Lung (tissue), 12 donors: ENCODE data around the gene ACOT13. TPM values are rescaled to one million over a fixed set of nuclear protein-coding genes. Genes with fewer than 3 reads are reported as not detected.
"Not testable (repeated sequence)": the region's sequence is repeated elsewhere in the genome, so short reads cannot be mapped to it uniquely, and the experiment has no call there.

Experiments
- ATAC-seq: fragments of 200-7000 bp; cut with Tn5 transposase; one replicate; pipeline ENCODE4 v1.9.1; 2020; ENCODE audit warnings: moderate number of reproducible peaks; ENCODE audit not compliant: insufficient read depth, low FRiP score
- DNase-seq, 3 donors: peaks; one replicate each; pipeline ENCODE4 v3.0.0-alpha.2; 2013 to 2017
- H3K27ac ChIP-seq, 2 donors: one replicate each; pipeline ENCODE4 v1.5.1; 2013; ENCODE audit warnings: mild to moderate bottlenecking in 2 of 2, moderate library complexity in 2 of 2, control low read depth in 1 of 2, inconsistent platforms in 1 of 2, low read depth in 1 of 2, low read length in 1 of 2
- H3K27me3 ChIP-seq, 3 donors: one replicate each; pipeline ENCODE4 v1.5.1; 2013; ENCODE audit warnings: low read length in 2 of 3; ENCODE audit not compliant: control insufficient read depth in 3 of 3, insufficient read depth in 3 of 3
- H3K36me3 ChIP-seq, 4 donors: one replicate each; pipeline ENCODE4 v1.5.1; 2013; ENCODE audit warnings: low read length in 4 of 4, mild to moderate bottlenecking in 1 of 4, moderate library complexity in 1 of 4; ENCODE audit not compliant: control insufficient read depth in 4 of 4, insufficient read depth in 4 of 4
- H3K4me1 ChIP-seq, 5 donors: one replicate each; pipeline ENCODE4 v1.5.1; 2013; ENCODE audit warnings: low read length in 5 of 5, mild to moderate bottlenecking in 2 of 5, moderate library complexity in 1 of 5; ENCODE audit not compliant: control insufficient read depth in 5 of 5, insufficient read depth in 5 of 5
- H3K4me3 ChIP-seq: one replicate; pipeline ENCODE4 v1.5.1; 2013; ENCODE audit warnings: mild to moderate bottlenecking, control low read depth, moderate library complexity
- H3K9ac ChIP-seq, 2 donors: one replicate each; pipeline ENCODE4 v1.5.1; 2013; ENCODE audit warnings: low read length in 2 of 2, control low read depth in 1 of 2; ENCODE audit not compliant: insufficient read depth in 1 of 2
- H3K9me3 ChIP-seq, 4 donors: one replicate each; pipeline ENCODE4 v1.5.1; 2013; ENCODE audit warnings: low read length in 3 of 4, mild to moderate bottlenecking in 1 of 4, moderate library complexity in 1 of 4; ENCODE audit not compliant: control insufficient read depth in 4 of 4, insufficient read depth in 3 of 4
- CTCF ChIP-seq: IDR thresholded peaks from 2 replicates; pipeline ENCODE4 v1.5.1; 2012; ENCODE audit warnings: mild to moderate bottlenecking; ENCODE audit errors: control extremely low read depth, extremely low read depth
- WGBS, 2 donors: extraction: QIAGEN DNeasy Blood & Tissue Kit; methylation state at CpG; one replicate each; pipeline ENCODE4 v1.1.7; 2013; 5-methylcytosine and 5-hydroxymethylcytosine counted together
- polyA plus RNA-seq, 2 donors: library from polyadenylated mRNA; stranded (reverse); fragments of 200-250 nt; gene quantifications; one replicate each; pipeline ENCODE4 v1.2.1, GENCODE V29; 2013
- total RNA-seq, 2 donors: library from RNA; depleted of rRNA in 1 of 2; stranded (reverse); fragments of >200 nt in 1 of 2; gene quantifications; one replicate each; pipeline ENCODE4 v1.2.1, GENCODE V29; 2014 to 2021
- donor health status: control.
- donor health status: control.
- donor health status: Bipolar disorder and iron deficiency.
- donor health status: healthy.
- donor health status: DM: yes; HTN: yes; CAD: no.

ACOT13 gene
- total and polyA plus RNA-seq, 4 donors = 4.7 to 59.3 (median 14.3) TPM

- Histone ChIP-seq H3K27me3 (no peaks in the 10 kb centered on the region), H3K9me3 (no peaks in the 10 kb centered on the region), H3K27ac (no peak overlapping the region), H3K9ac (no peak overlapping the region), H3K4me3 (no peak overlapping the region), H3K36me3 (peaks cover 0 to 3% (median under 1%) of the 10 kb centered on the region in 4 donors), H3K4me1 (peaks cover 0 to 7% (median 0%) of the 10 kb centered on the region in 5 donors)
- no peak for DNase-seq
- WGBS, 2 donors = 92 to 98% methylated on average over 1 of the region's 1 CpG
- TF ChIP-seq CTCF = no peak
- ATAC-seq = no peak
Observed at GRCh38 chr6:24694198-24694597, 27.3 kb downstream of the ACOT13 start.

GRCh38 chr6:24695635-24696034, 28.8 kb downstream of the ACOT13 start:
- not testable (repeated sequence) for H3K9ac ChIP-seq, H3K4me1 ChIP-seq, H3K27ac ChIP-seq, H3K9me3 ChIP-seq, H3K4me3 ChIP-seq, ATAC-seq, H3K27me3 ChIP-seq, H3K36me3 ChIP-seq
- peak; percentile 34 for TF ChIP-seq CTCF
- peak in 2 of 3 donors; percentile 46 to 54 for DNase-seq
- 28 to 37% methylated on average over 8 of the region's 8 CpGs for WGBS, 2 donors

- Histone ChIP-seq H3K27me3 (no peaks in the 10 kb centered on the region), H3K4me1 (peaks cover 0 to 7% (median 0%) of the 10 kb centered on the region in 5 donors), H3K4me3 (no peak overlapping the region), H3K9ac (no peak overlapping the region), H3K27ac (no peak overlapping the region), H3K9me3 (no peaks in the 10 kb centered on the region), H3K36me3 (peaks cover 0 to 3% (median 1%) of the 10 kb centered on the region in 4 donors)
- 90 to 97% methylated on average over 2 of the region's 2 CpGs for WGBS, 2 donors
- DNase-seq (no peak), ATAC-seq (no peak)
- TF ChIP-seq CTCF = no peak
Observed at GRCh38 chr6:24696097-24696496, 29.2 kb downstream of the ACOT13 start.
